GM23338 (cell line): ENCODE measurements around the gene DPH5. TPM values are rescaled to one million over a fixed set of nuclear protein-coding genes. Genes with fewer than 3 reads are reported as not detected.

Experiments used
- ATAC-seq: fragments of 200-7000 bp; cut with Tn5 transposase; 3 replicates; pipeline ENCODE4 v1.9.1; 2020
- DNase-seq: peaks from one replicate; pipeline ENCODE4 v3.0.0-alpha.2; 2015; ENCODE audit warnings: low spot score
- H2AFZ ChIP-seq: fragments of 200-600 bp; sonication (generic); 2 replicates; pipeline ENCODE4 v1.8.0; 2016; ENCODE audit warnings: antibody characterized with exemption, mild to moderate bottlenecking, moderate library complexity
- H3F3A ChIP-seq: fragments of 200-600 bp; sonication (generic); replicated peaks from 2 replicates; pipeline ENCODE4 v1.8.0; 2017; ENCODE audit warnings: antibody characterized with exemption, mixed run types, low read depth
- H3K27ac ChIP-seq: fragments of 200-600 bp; sonication (generic); 2 replicates; pipeline ENCODE4 v1.6.1; 2016; ENCODE audit warnings: low read depth
- H3K27me3 ChIP-seq: fragments of 200-600 bp; sonication (generic); 2 replicates; pipeline ENCODE4 v1.8.0; 2016; ENCODE audit warnings: mild to moderate bottlenecking, mixed run types, moderate library complexity; ENCODE audit not compliant: insufficient read depth
- H3K36me3 ChIP-seq: fragments of 200-600 bp; sonication (generic); 2 replicates; pipeline ENCODE4 v1.8.0; 2016; ENCODE audit warnings: mild to moderate bottlenecking; ENCODE audit not compliant: insufficient read depth
- H3K4me1 ChIP-seq: fragments of 200-600 bp; sonication (generic); 2 replicates; pipeline ENCODE4 v1.8.0; 2016; ENCODE audit warnings: mild to moderate bottlenecking, moderate library complexity; ENCODE audit not compliant: insufficient read depth
- H3K4me2 ChIP-seq: fragments of 200-600 bp; sonication (generic); 2 replicates; pipeline ENCODE4 v1.7.1; 2017; ENCODE audit warnings: mixed run types
- H3K4me3 ChIP-seq: fragments of 200-600 bp; sonication (generic); 2 replicates; pipeline ENCODE4 v1.6.1; 2016; ENCODE audit warnings: mixed run types
- H3K79me2 ChIP-seq: fragments of 200-600 bp; sonication (generic); replicated peaks from 2 replicates; pipeline ENCODE4 v1.8.0; 2017; ENCODE audit warnings: mild to moderate bottlenecking; ENCODE audit not compliant: insufficient read depth
- H3K9me2 ChIP-seq: fragments of 200-600 bp; sonication (generic); 2 replicates; pipeline ENCODE4 v1.8.0; 2017; ENCODE audit not compliant: insufficient read depth
- H4K20me1 ChIP-seq: fragments of 200-600 bp; sonication (generic); replicated peaks from 2 replicates; pipeline ENCODE4 v1.8.0; 2017; ENCODE audit warnings: mild to moderate bottlenecking; ENCODE audit not compliant: insufficient read depth
- H3K27ac Mint-ChIP-seq: 2 replicates; pipeline ENCODE4 v1.8.0; 2020; ENCODE audit warnings: inconsistent platforms, mild to moderate bottlenecking, moderate library complexity, mixed read lengths
- H3K27me3 Mint-ChIP-seq: 3 replicates; pipeline ENCODE4 v1.8.0; 2022; ENCODE audit warnings: low read depth, mild to moderate bottlenecking, moderate library complexity, mixed read lengths, inconsistent platforms; ENCODE audit not compliant: insufficient read depth, poor library complexity
- H3K36me3 Mint-ChIP-seq: 3 replicates; pipeline ENCODE4 v1.8.0; 2021; ENCODE audit warnings: low read depth, mild to moderate bottlenecking, inconsistent platforms, moderate library complexity, mixed read lengths
- H3K4me1 Mint-ChIP-seq: 3 replicates; pipeline ENCODE4 v1.8.0; 2020; ENCODE audit warnings: mild to moderate bottlenecking, inconsistent platforms, mixed read lengths
- H3K4me3 Mint-ChIP-seq: 3 replicates; pipeline ENCODE4 v1.8.0; 2021; ENCODE audit warnings: moderate library complexity, mild to moderate bottlenecking, inconsistent platforms, mixed read lengths
- H3K9me3 Mint-ChIP-seq: 3 replicates; pipeline ENCODE4 v1.8.0; 2020; ENCODE audit warnings: moderate library complexity, mild to moderate bottlenecking, inconsistent platforms, mixed read lengths
- CREB1 ChIP-seq: fragments of 250-450 bp; sonication (Bioruptor Pico); IDR thresholded peaks from 2 replicates; pipeline ENCODE4 v1.5.0; 2020; ENCODE audit warnings: low read depth, mild to moderate bottlenecking, moderate library complexity
- CTCF ChIP-seq, 2 experiments: fragments of 200-600 bp in 1 of 2; sonication (generic) in 1 of 2; conservative IDR thresholded peaks; 2 replicates each; pipeline versions ENCODE4 v1.5.1 to v1.6.1; 2016 to 2017; ENCODE audit warnings: antibody characterized with exemption in 2 of 2, low read depth in 2 of 2, mild to moderate bottlenecking in 2 of 2, moderate library complexity in 1 of 2
- ETS1 ChIP-seq: IDR thresholded peaks from 2 replicates; pipeline ENCODE4 v1.6.1; 2016; ENCODE audit warnings: antibody characterized with exemption
- EZH2phosphoT487 ChIP-seq: fragments of 200-600 bp; sonication (generic); IDR thresholded peaks from one replicate; pipeline ENCODE4 v1.8.1; 2018; ENCODE audit warnings: antibody characterized with exemption; ENCODE audit not compliant: unreplicated experiment
- JUNB ChIP-seq: IDR thresholded peaks from one replicate; pipeline ENCODE4 v1.6.1; 2016; ENCODE audit warnings: antibody characterized with exemption; ENCODE audit not compliant: unreplicated experiment
- NANOG ChIP-seq: IDR thresholded peaks from 2 replicates; pipeline ENCODE4 v1.6.1; 2016; ENCODE audit warnings: antibody characterized with exemption, borderline replicate concordance
- POLR2AphosphoS5 ChIP-seq: IDR thresholded peaks from 2 replicates; pipeline ENCODE4 v1.6.1; 2016; ENCODE audit warnings: antibody characterized with exemption, low read depth
- REST ChIP-seq: IDR thresholded peaks from one replicate; pipeline ENCODE4 v1.6.1; 2018; ENCODE audit warnings: antibody characterized with exemption; ENCODE audit not compliant: unreplicated experiment
- ZNF331 ChIP-seq: fragments of 250-450 bp; sonication (Bioruptor Pico); IDR thresholded peaks from 2 replicates; pipeline ENCODE4 v1.5.0; 2020; ENCODE audit warnings: low read depth, mild to moderate bottlenecking, moderate library complexity
- ZNF462 ChIP-seq: fragments of 250-450 bp; sonication (Bioruptor Pico); IDR thresholded peaks from 2 replicates; pipeline ENCODE4 v1.5.0; 2020; ENCODE audit warnings: mild to moderate bottlenecking, moderate library complexity
- polyA plus RNA-seq: library from polyadenylated mRNA; unstranded; fragments of >200 nt; fragmentation: Nextera tagmentation; extraction: Ambion mirVana; gene quantifications from 2 replicates; pipeline ENCODE4 v1.2.1, GENCODE V29; 2016
- total RNA-seq: library from RNA; depleted of rRNA; stranded (reverse); fragments of >200 nt; shearing (Covaris generic); gene quantifications from 2 replicates; pipeline ENCODE4 v1.2.3, GENCODE V29; 2014

Gene DPH5
- total and polyA plus RNA-seq, 2 experiments from 2014 or later: 50.6 to 53.5 TPM

GRCh38 chr1:101041300-101041699, 15.7 kb upstream of the DPH5 start (continued):
- TF ChIP-seq CREB1 (CRISPR knock-in tag) (no peak), ETS1 (no peak), POLR2AphosphoS5 (no peak), NANOG (no peak), EZH2phosphoT487 (no peak), JUNB (no peak), ZNF462 (CRISPR knock-in tag) (no peak)

GRCh38 chr1:101040666-101041065, 15.1 kb upstream of the DPH5 start:
- H3K27ac Mint-ChIP-seq: no peak overlapping the region
- Histone ChIP-seq H4K20me1 (no peaks in the 10 kb centered on the region), H3K4me3 (no peak overlapping the region), H2AFZ (no peak overlapping the region), H3K27ac (no peak overlapping the region), H3K79me2 (peaks cover 35% of the 10 kb centered on the region), H3K9me2 (no peaks in the 10 kb centered on the region), H3F3A (no peaks in the 10 kb centered on the region), H3K36me3 (peaks cover 22% of the 10 kb centered on the region), H3K4me2 (no peak overlapping the region), H3K4me1 (no peaks in the 10 kb centered on the region; the same call in 1 of the 2 replicates), H3K27me3 (no peaks in the 10 kb centered on the region)
- DNase-seq: no peak
- H3K4me3 Mint-ChIP-seq: no peak overlapping the region
- H3K27me3 Mint-ChIP-seq: no peaks in the 10 kb centered on the region
- H3K9me3 Mint-ChIP-seq: peaks cover 2% of the 10 kb centered on the region
- peaks cover 6% of the 10 kb centered on the region; the same call in 2 of the 3 replicates for H3K4me1 Mint-ChIP-seq
- no peak for ATAC-seq
- peaks cover 29% of the 10 kb centered on the region for H3K36me3 Mint-ChIP-seq
- TF ChIP-seq CTCF (conservative IDR thresholded peaks at IDR 0.05; ENCODE audit: low read depth in 2 of 2) (no peak), ZNF331 (CRISPR knock-in tag) (no peak), REST (no peak), EZH2phosphoT487 (no peak), POLR2AphosphoS5 (no peak), JUNB (no peak), NANOG (no peak)
